Suprapubic skin (tissue), 3 donors: ENCODE results near the gene MRPL50.

ENCODE experiments used
- CTCF ChIP-seq, 2 donors: fragments of 200-600 bp in 1 of 2; fragments of 450-650 bp in 1 of 2; sonication (generic) in 1 of 2; IDR thresholded peaks; one replicate each; pipeline ENCODE4 v1.5.1; 2016 to 2019; ENCODE audit warnings: antibody characterized with exemption in 2 of 2, mild to moderate bottlenecking in 1 of 2, moderate library complexity in 1 of 2
- POLR2AphosphoS5 ChIP-seq, 3 donors: sonication (generic); formaldehyde crosslinking; IDR thresholded peaks; one replicate each; pipeline ENCODE4 v1.6.1; 2017; ENCODE audit warnings: antibody characterized with exemption in 3 of 3

- TF ChIP-seq POLR2AphosphoS5 (IDR thresholded peaks at IDR 0.05): no peak
- TF ChIP-seq CTCF (IDR thresholded peaks at IDR 0.05): no peak
Measured at GRCh38 chr9:101397746-101398067, 711 bp downstream of the MRPL50 start.
